CD4-positive, alpha-beta T cell treated with Interleukin-4 for 4 hours (primary cell): ENCODE data around the gene CDA.

Source experiments
- DNase-seq: peaks from one replicate; pipeline ENCODE4 v3.0.0-alpha.2; 2020

Gene CDA

GRCh38 chr1:20658166-20658915 is 69.4 kb downstream of the CDA start:
- no peak for DNase-seq

GRCh38 chr1:20660363-20660762 is 71.5 kb downstream of the CDA start:
- no peak for DNase-seq

- DNase-seq = no peak
Observed at GRCh38 chr1:20660847-20661206, 71.9 kb downstream of the CDA start.

- peak; percentile 97 for DNase-seq
Observed at GRCh38 chr1:20661207-20662109, 72.6 kb downstream of the CDA start, which contains the start of gene DDOST. Gene DDOST, minus strand, starts transcription at chr1:20661369. Its CDS starts 19 bp downstream, at chr1:20661350.

- DNase-seq = no peak
Observed at GRCh38 chr1:20662110-20662475, 73.2 kb downstream of the CDA start.

GRCh38 chr1:20663365-20663764 is 74.5 kb downstream of the CDA start:
- DNase-seq = no peak

GRCh38 chr1:20663969-20664715 is 75.2 kb downstream of the CDA start:
- DNase-seq = no peak

GRCh38 chr1:20665726-20666125 is 76.8 kb downstream of the CDA start:
- DNase-seq = no peak

- DNase-seq = no peak
Observed at GRCh38 chr1:20666146-20666545, 77.2 kb downstream of the CDA start.

- DNase-seq = no peak
Observed at GRCh38 chr1:20666804-20667203, 77.9 kb downstream of the CDA start.
